ENCODE data around the gene STK36.

STK36 gene

DNA sequence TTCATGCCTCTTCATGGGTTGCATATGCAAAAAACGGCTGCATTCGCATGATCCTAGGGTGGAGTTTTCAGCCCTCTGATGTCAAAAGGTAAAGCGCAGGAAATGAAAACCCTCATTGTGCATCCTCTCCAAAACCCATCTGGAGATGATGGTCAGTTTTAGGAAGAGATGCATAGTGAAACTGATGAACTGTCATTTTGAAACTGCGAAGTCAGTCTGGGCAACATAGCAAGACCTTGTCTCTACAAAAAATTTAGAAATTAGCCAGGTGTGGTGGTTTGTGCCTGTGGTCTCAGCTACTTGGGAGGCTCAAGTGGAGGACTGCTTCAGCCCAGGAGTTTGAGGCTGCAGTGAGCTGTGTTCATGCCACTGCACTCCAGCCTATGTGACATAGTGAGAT lies 36.2 kb downstream of the STK36 start:
- no peak overlapping the region for H3K27ac ChIP-seq (ENCODE audit: low read depth, low read length)
- no peaks in the 10 kb centered on the region for H3K9me3 ChIP-seq (ENCODE audit: insufficient read depth, low read depth, low read length)
- no peaks in the 10 kb centered on the region for H3K27me3 ChIP-seq (ENCODE audit: insufficient read depth, low read length)
- no peak overlapping the region for H3K9ac ChIP-seq (ENCODE audit: low read depth, low read length)
- H3K36me3 ChIP-seq (ENCODE audit: insufficient read depth, low read length) = no peaks in the 10 kb centered on the region
- WGBS = 94% methylated on average over 4 of the region's 4 CpGs
- H3K4me1 ChIP-seq (ENCODE audit: insufficient read depth, low read length) = no peaks in the 10 kb centered on the region
- no peak overlapping the region for H3K4me3 ChIP-seq (ENCODE audit: low read length)

- Histone ChIP-seq H3K27me3 (ENCODE audit: insufficient read depth, low read length) (no peaks in the 10 kb centered on the region), H3K4me1 (ENCODE audit: insufficient read depth, low read length) (no peaks in the 10 kb centered on the region), H3K9ac (ENCODE audit: low read depth, low read length) (no peak overlapping the region), H3K36me3 (ENCODE audit: insufficient read depth, low read length) (peaks cover 5% of the 10 kb centered on the region; the same call in 1 of the 2 replicates), H3K27ac (ENCODE audit: low read depth, low read length) (no peak overlapping the region), H3K4me3 (ENCODE audit: low read length) (no peak overlapping the region; the same call in 1 of the 2 replicates), H3K9me3 (ENCODE audit: insufficient read depth, low read depth, low read length) (no peaks in the 10 kb centered on the region)
- WGBS = 86% methylated on average over 8 of the region's 8 CpGs
These were observed 38.0 kb downstream of the STK36 start for GRCh38 chr2:218709908-218710307.

- no peaks in the 10 kb centered on the region for H3K4me1 ChIP-seq (ENCODE audit: insufficient read depth, low read length)
- H3K9me3 ChIP-seq (ENCODE audit: insufficient read depth, low read depth, low read length) = no peaks in the 10 kb centered on the region
- no peak overlapping the region for H3K9ac ChIP-seq (ENCODE audit: low read depth, low read length)
- 62% methylated on average over 14 of the region's 14 CpGs for WGBS
- no peak overlapping the region for H3K27ac ChIP-seq (ENCODE audit: low read depth, low read length)
- peaks cover 9% of the 10 kb centered on the region; the same call in 1 of the 2 replicates for H3K36me3 ChIP-seq (ENCODE audit: insufficient read depth, low read length)
- H3K27me3 ChIP-seq (ENCODE audit: insufficient read depth, low read length) = no peaks in the 10 kb centered on the region
- peak overlapping the region; percentile 79 for H3K4me3 ChIP-seq (ENCODE audit: low read length)
These were observed 38.4 kb downstream of the STK36 start for GRCh38 chr2:218710334-218710686.

GRCh38 chr2:218710687-218711549 lies 39.0 kb downstream of the STK36 start, which contains the start of gene TTLL4:
TSS of gene TTLL4 (plus strand) at chr2:218710835. CDS start at chr2:218737677, 26,842 bp downstream.
- Histone ChIP-seq H3K27ac (ENCODE audit: low read depth, low read length) (peak within 1 kb of the TSS; percentile 6; the same call in 1 of the 2 replicates), H3K9ac (ENCODE audit: low read depth, low read length) (peak within 1 kb of the TSS; percentile 90), H3K36me3 (ENCODE audit: insufficient read depth, low read length) (peaks cover 13% of the 10 kb centered on the region), H3K4me3 (ENCODE audit: low read length) (peak within 1 kb of the TSS; percentile 79), H3K4me1 (ENCODE audit: insufficient read depth, low read length) (no peaks in the 10 kb centered on the region), H3K27me3 (ENCODE audit: insufficient read depth, low read length) (no peaks in the 10 kb centered on the region), H3K9me3 (ENCODE audit: insufficient read depth, low read depth, low read length) (no peaks in the 10 kb centered on the region)
- under 1% methylated on average over 74 of the region's 74 CpGs for WGBS

DNA sequence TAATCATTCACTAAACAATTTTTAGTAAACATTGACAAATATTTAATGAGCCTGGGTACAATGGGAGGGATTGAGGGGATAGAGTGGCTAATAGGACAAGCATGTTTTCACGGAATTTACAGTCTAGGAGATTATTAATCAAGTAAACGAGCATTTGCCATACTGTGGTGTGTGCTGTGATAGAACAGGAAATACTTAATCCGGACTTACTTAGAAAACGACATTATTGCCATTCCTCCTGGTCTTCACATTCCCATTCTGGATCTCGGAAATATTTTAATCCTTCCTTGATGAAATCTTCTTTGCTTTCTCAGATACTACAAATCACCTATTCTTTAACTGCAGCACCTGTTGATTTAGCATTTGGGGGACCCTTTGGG lies 39.7 kb downstream of the STK36 start:
- 31% methylated on average over 5 of the region's 5 CpGs for WGBS
- Histone ChIP-seq H3K4me3 (ENCODE audit: low read length) (peak overlapping the region; percentile 79), H3K36me3 (ENCODE audit: insufficient read depth, low read length) (peaks cover 18% of the 10 kb centered on the region), H3K27me3 (ENCODE audit: insufficient read depth, low read length) (no peaks in the 10 kb centered on the region), H3K9me3 (ENCODE audit: insufficient read depth, low read depth, low read length) (no peaks in the 10 kb centered on the region), H3K27ac (ENCODE audit: low read depth, low read length) (peak overlapping the region; percentile 6; the same call in 1 of the 2 replicates), H3K9ac (ENCODE audit: low read depth, low read length) (peak overlapping the region; percentile 90), H3K4me1 (ENCODE audit: insufficient read depth, low read length) (no peaks in the 10 kb centered on the region)

GRCh38 chr2:218713922-218714321 lies 42.0 kb downstream of the STK36 start:
- no peaks in the 10 kb centered on the region for H3K9me3 ChIP-seq (ENCODE audit: insufficient read depth, low read depth, low read length)

DNA sequence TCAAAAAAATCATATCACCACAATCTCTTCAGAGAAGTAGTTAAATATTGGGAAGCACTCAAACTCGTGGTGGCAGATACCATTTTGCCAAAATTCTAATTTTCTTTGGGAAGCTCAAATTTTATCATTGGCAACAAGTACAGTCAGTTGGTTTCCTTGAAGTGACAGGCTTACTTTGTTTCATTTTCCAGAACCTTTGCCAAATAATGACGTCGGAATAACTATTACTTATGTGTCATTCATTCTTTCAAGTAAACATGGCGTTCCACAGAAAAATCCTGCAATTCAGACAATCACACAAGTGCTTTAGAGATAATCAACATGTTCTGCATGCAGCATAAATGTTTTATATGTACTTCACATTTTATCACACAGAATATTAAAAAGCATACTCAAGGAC lies 44.2 kb downstream of the STK36 start:
- no peak overlapping the region for H3K4me3 ChIP-seq (ENCODE audit: low read length)
- peaks cover 27% of the 10 kb centered on the region for H3K36me3 ChIP-seq (ENCODE audit: insufficient read depth, low read length)
- no peaks in the 10 kb centered on the region for H3K9me3 ChIP-seq (ENCODE audit: insufficient read depth, low read depth, low read length)
- peaks cover 16% of the 10 kb centered on the region for H3K4me1 ChIP-seq (ENCODE audit: insufficient read depth, low read length)
- WGBS = 93% methylated on average over 4 of the region's 4 CpGs
- H3K27ac ChIP-seq (ENCODE audit: low read depth, low read length) = no peak overlapping the region
- H3K27me3 ChIP-seq (ENCODE audit: insufficient read depth, low read length) = no peaks in the 10 kb centered on the region
- H3K9ac ChIP-seq (ENCODE audit: low read depth, low read length) = no peak overlapping the region

More at GRCh38 chr2:218713922-218714321, 42.0 kb downstream of the STK36 start:
- H3K4me3 ChIP-seq (ENCODE audit: low read length) = no peak overlapping the region
- no peak overlapping the region for H3K9ac ChIP-seq (ENCODE audit: low read depth, low read length)
- H3K4me1 ChIP-seq (ENCODE audit: insufficient read depth, low read length) = no peaks in the 10 kb centered on the region
- no peaks in the 10 kb centered on the region for H3K27me3 ChIP-seq (ENCODE audit: insufficient read depth, low read length)
- no peak overlapping the region for H3K27ac ChIP-seq (ENCODE audit: low read depth, low read length)
- WGBS = 84% methylated on average over 2 of the region's 2 CpGs
- peaks cover 27% of the 10 kb centered on the region for H3K36me3 ChIP-seq (ENCODE audit: insufficient read depth, low read length)

DNA sequence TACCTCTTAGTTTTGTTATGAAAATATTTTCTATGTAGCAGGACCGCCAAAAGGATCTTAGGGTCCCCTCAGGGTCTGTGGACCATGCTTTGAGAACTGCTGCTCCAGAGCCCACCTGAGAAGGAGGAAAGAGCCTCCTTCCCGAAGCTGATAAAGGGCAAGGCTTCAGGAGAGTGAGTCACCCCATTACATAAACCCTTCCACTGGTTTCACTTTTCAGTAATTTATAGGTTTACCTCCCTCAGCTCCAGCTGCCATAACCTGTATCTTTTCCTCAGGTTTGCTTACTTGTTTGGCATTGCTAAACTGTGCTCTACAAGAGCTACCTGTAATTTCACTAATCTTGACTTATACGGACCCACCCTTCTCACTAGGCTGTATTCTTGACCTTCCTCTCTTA lies 45.4 kb downstream of the STK36 start:
- peaks cover 27% of the 10 kb centered on the region for H3K36me3 ChIP-seq (ENCODE audit: insufficient read depth, low read length)
- WGBS = 96% methylated on average over 3 of the region's 3 CpGs
- no peaks in the 10 kb centered on the region for H3K9me3 ChIP-seq (ENCODE audit: insufficient read depth, low read depth, low read length)
- H3K4me1 ChIP-seq (ENCODE audit: insufficient read depth, low read length) = peaks cover 24% of the 10 kb centered on the region
- no peak overlapping the region for H3K4me3 ChIP-seq (ENCODE audit: low read length)
- H3K27me3 ChIP-seq (ENCODE audit: insufficient read depth, low read length) = no peaks in the 10 kb centered on the region
- H3K9ac ChIP-seq (ENCODE audit: low read depth, low read length) = no peak overlapping the region
- no peak overlapping the region for H3K27ac ChIP-seq (ENCODE audit: low read depth, low read length)

DNA sequence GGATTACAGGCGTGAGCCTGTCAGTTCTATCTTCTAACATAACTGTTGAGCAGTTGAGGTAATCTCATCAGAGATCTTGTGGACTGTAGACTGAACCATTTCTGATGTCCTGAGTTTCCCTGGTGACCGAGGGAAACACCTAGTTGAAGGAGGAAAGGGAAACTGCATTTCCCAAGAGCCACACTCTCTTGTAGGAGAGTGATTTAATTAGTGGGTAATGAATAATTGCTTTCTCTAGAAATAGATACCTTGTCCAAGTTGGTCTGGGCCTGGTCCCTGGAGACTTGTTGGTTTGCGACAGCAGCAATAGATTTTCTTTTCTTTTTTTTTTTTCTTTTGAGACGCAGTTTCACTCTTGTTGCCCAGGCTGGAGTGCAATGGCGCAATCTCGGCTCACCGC lies 46.2 kb downstream of the STK36 start:
- H3K4me1 ChIP-seq (ENCODE audit: insufficient read depth, low read length) = peaks cover 32% of the 10 kb centered on the region
- H3K4me3 ChIP-seq (ENCODE audit: low read length) = no peak overlapping the region
- H3K36me3 ChIP-seq (ENCODE audit: insufficient read depth, low read length) = peaks cover 27% of the 10 kb centered on the region
- no peak overlapping the region for H3K9ac ChIP-seq (ENCODE audit: low read depth, low read length)
- H3K27ac ChIP-seq (ENCODE audit: low read depth, low read length) = no peak overlapping the region
- H3K9me3 ChIP-seq (ENCODE audit: insufficient read depth, low read depth, low read length) = no peaks in the 10 kb centered on the region
- WGBS = 99% methylated on average over 7 of the region's 7 CpGs
- no peaks in the 10 kb centered on the region for H3K27me3 ChIP-seq (ENCODE audit: insufficient read depth, low read length)

DNA sequence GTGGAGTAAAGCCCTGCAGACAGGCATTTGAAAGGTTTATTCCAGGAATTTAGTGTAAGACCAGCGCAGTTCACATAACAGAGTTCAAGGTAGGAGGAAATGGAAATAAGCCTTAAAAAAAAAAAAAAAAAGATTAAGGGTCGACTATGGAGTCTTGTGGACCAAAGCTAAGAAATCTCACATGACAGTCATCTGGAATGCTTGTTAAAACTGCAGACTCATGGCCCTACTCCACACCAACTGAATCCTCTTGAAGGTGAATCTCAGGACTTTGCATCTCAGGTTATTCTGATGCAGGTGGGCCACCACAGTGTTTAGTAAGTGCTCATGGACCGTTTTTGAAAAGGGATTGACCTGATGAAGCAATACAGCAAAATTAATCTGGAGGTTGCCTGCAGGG lies 47.6 kb downstream of the STK36 start:
- Histone ChIP-seq H3K27ac (ENCODE audit: low read depth, low read length) (no peak overlapping the region), H3K9me3 (ENCODE audit: insufficient read depth, low read depth, low read length) (no peaks in the 10 kb centered on the region), H3K4me3 (ENCODE audit: low read length) (no peak overlapping the region), H3K9ac (ENCODE audit: low read depth, low read length) (no peak overlapping the region), H3K27me3 (ENCODE audit: insufficient read depth, low read length) (no peaks in the 10 kb centered on the region), H3K36me3 (ENCODE audit: insufficient read depth, low read length) (peaks cover 23% of the 10 kb centered on the region), H3K4me1 (ENCODE audit: insufficient read depth, low read length) (peaks cover 36% of the 10 kb centered on the region)
- 89% methylated on average over 3 of the region's 3 CpGs for WGBS

GRCh38 chr2:218720048-218721041 lies 48.5 kb downstream of the STK36 start:
- Histone ChIP-seq H3K9me3 (ENCODE audit: insufficient read depth, low read depth, low read length) (no peaks in the 10 kb centered on the region), H3K4me1 (ENCODE audit: insufficient read depth, low read length) (peaks cover 36% of the 10 kb centered on the region), H3K9ac (ENCODE audit: low read depth, low read length) (no peak overlapping the region), H3K4me3 (ENCODE audit: low read length) (no peak overlapping the region), H3K27me3 (ENCODE audit: insufficient read depth, low read length) (no peaks in the 10 kb centered on the region), H3K36me3 (ENCODE audit: insufficient read depth, low read length) (peaks cover 20% of the 10 kb centered on the region), H3K27ac (ENCODE audit: low read depth, low read length) (no peak overlapping the region)
- 90% methylated on average over 19 of the region's 19 CpGs for WGBS
